H9 (cell line): ENCODE results near the gene ZNF883. TPM values are rescaled to one million over a fixed set of nuclear protein-coding genes. Genes with fewer than 3 reads are reported as not detected.

Experiments used
- DNase-seq: peaks from one replicate; pipeline ENCODE4 v3.0.0-alpha.2; 2017
- H2AFZ ChIP-seq: one replicate; pipeline ENCODE4 v1.6.1; 2013; ENCODE audit warnings: mild to moderate bottlenecking, low read length, control low read depth, moderate library complexity
- H2AK5ac ChIP-seq: 2 replicates; pipeline ENCODE4 v1.6.1; 2013; ENCODE audit warnings: low read length, control low read depth, mixed read lengths; ENCODE audit not compliant: insufficient read length
- H2BK120ac ChIP-seq: one replicate; pipeline ENCODE4 v1.6.1; 2013; ENCODE audit warnings: low read depth, mild to moderate bottlenecking, low read length, control low read depth, inconsistent platforms; ENCODE audit not compliant: poor library complexity, severe bottlenecking
- H2BK12ac ChIP-seq: 2 replicates; pipeline ENCODE4 v1.6.1; 2013; ENCODE audit warnings: low read length, control low read depth, mixed read lengths, low read depth; ENCODE audit not compliant: insufficient read length
- H2BK15ac ChIP-seq: 2 replicates; pipeline ENCODE4 v1.6.1; 2013; ENCODE audit warnings: low read depth, low read length, control low read depth
- H2BK20ac ChIP-seq: one replicate; pipeline ENCODE4 v1.6.1; 2013; ENCODE audit warnings: low read depth, mild to moderate bottlenecking, low read length, control low read depth, inconsistent platforms; ENCODE audit not compliant: poor library complexity, severe bottlenecking
- H2BK5ac ChIP-seq: 2 replicates; pipeline ENCODE4 v1.6.1; 2013; ENCODE audit warnings: low read length, control low read depth, mixed read lengths; ENCODE audit not compliant: insufficient read length
- H3K14ac ChIP-seq: 2 replicates; pipeline ENCODE4 v1.6.1; 2013; ENCODE audit warnings: low read length, control low read depth; ENCODE audit not compliant: insufficient read depth
- H3K18ac ChIP-seq: 2 replicates; pipeline ENCODE4 v1.6.1; 2013; ENCODE audit warnings: low read depth, mild to moderate bottlenecking, mixed read lengths, low read length, control low read depth; ENCODE audit not compliant: insufficient read length
- H3K23ac ChIP-seq: 2 replicates; pipeline ENCODE4 v1.6.1; 2013; ENCODE audit warnings: low read length, control low read depth, mixed read lengths, low read depth; ENCODE audit not compliant: insufficient read length
- H3K23me2 ChIP-seq: 2 replicates; pipeline ENCODE4 v1.6.1; 2013; ENCODE audit warnings: low read depth, mild to moderate bottlenecking, mixed read lengths, low read length, control low read depth; ENCODE audit not compliant: insufficient read length, poor library complexity, severe bottlenecking
- H3K27ac ChIP-seq: 2 replicates; pipeline ENCODE4 v1.5.1; 2013; ENCODE audit warnings: low read length, control low read depth, mixed read lengths, low read depth; ENCODE audit not compliant: insufficient read length
- H3K27me3 ChIP-seq: 2 replicates; pipeline ENCODE4 v1.6.1; 2013; ENCODE audit warnings: low read length, control low read depth, inconsistent platforms; ENCODE audit not compliant: insufficient read depth
- H3K4ac ChIP-seq: 2 replicates; pipeline ENCODE4 v1.6.1; 2013; ENCODE audit warnings: low read depth, mild to moderate bottlenecking, control low read depth, inconsistent platforms, low read length, moderate library complexity
- H3K4me1 ChIP-seq: 2 replicates; pipeline ENCODE4 v1.6.1; 2013; ENCODE audit warnings: low read length, control low read depth, inconsistent platforms; ENCODE audit not compliant: insufficient read depth
- H3K4me2 ChIP-seq: 2 replicates; pipeline ENCODE4 v1.6.1; 2013; ENCODE audit warnings: low read length, control low read depth, mixed read lengths; ENCODE audit not compliant: insufficient read length, insufficient read depth
- H3K56ac ChIP-seq: 2 replicates; pipeline ENCODE4 v1.6.1; 2013; ENCODE audit warnings: low read depth, mild to moderate bottlenecking, mixed read lengths, low read length, control low read depth; ENCODE audit not compliant: insufficient read length
- H3K79me1 ChIP-seq: 2 replicates; pipeline ENCODE4 v1.6.1; 2013; ENCODE audit warnings: low read depth, mild to moderate bottlenecking, moderate library complexity, low read length, control low read depth, inconsistent platforms; ENCODE audit not compliant: insufficient read depth, poor library complexity, severe bottlenecking
- H3K79me2 ChIP-seq: 2 replicates; pipeline ENCODE4 v1.6.1; 2013; ENCODE audit warnings: low read length, control low read depth, inconsistent platforms; ENCODE audit not compliant: insufficient read depth
- H3K9ac ChIP-seq: 2 replicates; pipeline ENCODE4 v1.6.1; 2013; ENCODE audit warnings: low read length, control low read depth, mixed read lengths; ENCODE audit not compliant: insufficient read length; ENCODE audit errors: extremely low read depth
- H3K9me3 ChIP-seq: one replicate; pipeline ENCODE4 v1.6.1; 2013; ENCODE audit warnings: low read depth, low read length, inconsistent platforms; ENCODE audit not compliant: control insufficient read depth
- H3T11ph ChIP-seq: one replicate; pipeline ENCODE4 v1.6.1; 2013; ENCODE audit warnings: mild to moderate bottlenecking, low read length, control low read depth, inconsistent platforms
- H4K20me1 ChIP-seq: one replicate; pipeline ENCODE4 v1.6.1; 2013; ENCODE audit not compliant: control insufficient read depth, insufficient read length, insufficient read depth
- H4K5ac ChIP-seq: 2 replicates; pipeline ENCODE4 v1.6.1; 2013; ENCODE audit warnings: low read depth, mild to moderate bottlenecking, mixed read lengths, low read length, control low read depth; ENCODE audit not compliant: insufficient read length
- H4K8ac ChIP-seq: replicated peaks from 2 replicates; pipeline ENCODE4 v1.6.1; 2013; ENCODE audit warnings: low read length, control low read depth, mixed read lengths, low read depth; ENCODE audit not compliant: insufficient read length
- H4K91ac ChIP-seq: 2 replicates; pipeline ENCODE4 v1.6.1; 2013; ENCODE audit warnings: low read depth, mild to moderate bottlenecking, moderate library complexity, mixed read lengths, low read length, control low read depth; ENCODE audit not compliant: insufficient read length
- H3K27ac Mint-ChIP-seq, 3 experiments: 2 replicates in 2 of 3; 3 replicates in 1 of 3; pipeline ENCODE4 v1.8.0; 2020 to 2021; ENCODE audit warnings: mixed read lengths in 3 of 3, mild to moderate bottlenecking in 1 of 3, moderate library complexity in 1 of 3
- H3K27me3 Mint-ChIP-seq: 2 replicates; pipeline ENCODE4 v1.8.0; 2021; ENCODE audit warnings: low read depth, mild to moderate bottlenecking, moderate library complexity, mixed read lengths
- H3K36me3 Mint-ChIP-seq, 3 experiments: 2 replicates in 2 of 3; 3 replicates in 1 of 3; pipeline ENCODE4 v1.8.0; 2020 to 2021; ENCODE audit warnings: low read depth in 3 of 3, mixed read lengths in 3 of 3; ENCODE audit not compliant: insufficient read depth in 1 of 3
- H3K4me1 Mint-ChIP-seq, 2 experiments: 2 replicates each; pipeline ENCODE4 v1.8.0; 2020; ENCODE audit warnings: mixed read lengths in 2 of 2
- H3K4me3 Mint-ChIP-seq, 2 experiments: 2 replicates in 1 of 2; 3 replicates in 1 of 2; pipeline ENCODE4 v1.8.0; 2020 to 2021; ENCODE audit warnings: mild to moderate bottlenecking in 2 of 2, mixed read lengths in 2 of 2, moderate library complexity in 1 of 2
- H3K9me3 Mint-ChIP-seq, 2 experiments: 2 replicates in 1 of 2; 3 replicates in 1 of 2; pipeline ENCODE4 v1.8.0; 2020; ENCODE audit warnings: mild to moderate bottlenecking in 2 of 2, mixed read lengths in 2 of 2, moderate library complexity in 1 of 2
- CTCF ChIP-seq: fragments of 200-600 bp; sonication (generic); conservative IDR thresholded peaks from 3 replicates; pipeline ENCODE4 v1.8.0; 2021; ENCODE audit warnings: antibody characterized with exemption, mild to moderate bottlenecking
- WGBS: extraction: QIAGEN DNeasy Blood & Tissue Kit; methylation state at CpG from one replicate; pipeline ENCODE4 v1.1.7; 2013; ENCODE audit warnings: missing lambda C conversion rate, low lambda C conversion rate, mixed read lengths; ENCODE audit not compliant: insufficient read length; ENCODE audit errors: extremely low coverage; 5-methylcytosine and 5-hydroxymethylcytosine counted together
- total RNA-seq: library from RNA; stranded (reverse); gene quantifications from 2 replicates; pipeline ENCODE4 v1.2.1, GENCODE V29; 2021

The ZNF883 gene
- total RNA-seq, 1 experiment from 2014 or later = 13.2 TPM

- H3K27me3 Mint-ChIP-seq = peaks cover 58% of the 10 kb centered on the region
- WGBS = no CpG with 5 or more reads among the region's 1 CpG
Measured at GRCh38 chr9:112917047-112917986, 94.7 kb downstream of the ZNF883 start.

More at GRCh38 chr9:112917047-112917986, 94.7 kb downstream of the ZNF883 start:
- H3K9ac ChIP-seq = no peak overlapping the region
- H3K9me3 ChIP-seq = no peaks in the 10 kb centered on the region
- H2AK5ac ChIP-seq = no peak overlapping the region
- no peak overlapping the region for H2AFZ ChIP-seq
- H3K27me3 ChIP-seq = no peaks in the 10 kb centered on the region
- no peaks in the 10 kb centered on the region for H4K20me1 ChIP-seq
- no peak overlapping the region for H3K23ac ChIP-seq
- no peaks in the 10 kb centered on the region for H3K23me2 ChIP-seq
- no peak overlapping the region for H2BK5ac ChIP-seq
- no peak overlapping the region for H3K56ac ChIP-seq
- no peak overlapping the region for H3T11ph ChIP-seq
- H3K4me1 ChIP-seq = no peaks in the 10 kb centered on the region
- DNase-seq = no peak
- no peak overlapping the region for H4K91ac ChIP-seq
- no peak overlapping the region for H2BK15ac ChIP-seq
- no peak overlapping the region for H3K18ac ChIP-seq
- Mint-ChIP-seq H3K36me3 (no peaks in the 10 kb centered on the region; a peak in 1 of 7 replicates), H3K9me3 (peaks cover 0 to 6% of the 10 kb centered on the region in 2 experiments; a peak in 4 of 5 replicates), H3K27ac (no peak overlapping the region), H3K4me1 (no peaks in the 10 kb centered on the region), H3K4me3 (no peak overlapping the region)
- no peak overlapping the region for H4K5ac ChIP-seq
- TF ChIP-seq CTCF = no peak
- no peak overlapping the region for H3K14ac ChIP-seq
- H3K79me2 ChIP-seq = no peaks in the 10 kb centered on the region
- H3K27ac ChIP-seq = no peak overlapping the region
- H3K79me1 ChIP-seq = no peaks in the 10 kb centered on the region
- H3K4me2 ChIP-seq = no peak overlapping the region
- no peak overlapping the region for H3K4ac ChIP-seq
- H2BK120ac ChIP-seq = no peak overlapping the region
- no peak overlapping the region for H2BK12ac ChIP-seq
- H4K8ac ChIP-seq = no peak overlapping the region
- H2BK20ac ChIP-seq = no peak overlapping the region
